ENCODE measurements around the gene APPBP2. TPM values are rescaled to one million over a fixed set of nuclear protein-coding genes. Genes with fewer than 3 reads are reported as not detected.
"Not testable (repeated sequence)": the region's sequence is repeated elsewhere in the genome, so short reads cannot be mapped to it uniquely, and the experiment has no call there.

APPBP2 gene
- total and polyA plus RNA-seq, 8 donors = 37.5 to 71.9 (median 61.9) TPM

DNA sequence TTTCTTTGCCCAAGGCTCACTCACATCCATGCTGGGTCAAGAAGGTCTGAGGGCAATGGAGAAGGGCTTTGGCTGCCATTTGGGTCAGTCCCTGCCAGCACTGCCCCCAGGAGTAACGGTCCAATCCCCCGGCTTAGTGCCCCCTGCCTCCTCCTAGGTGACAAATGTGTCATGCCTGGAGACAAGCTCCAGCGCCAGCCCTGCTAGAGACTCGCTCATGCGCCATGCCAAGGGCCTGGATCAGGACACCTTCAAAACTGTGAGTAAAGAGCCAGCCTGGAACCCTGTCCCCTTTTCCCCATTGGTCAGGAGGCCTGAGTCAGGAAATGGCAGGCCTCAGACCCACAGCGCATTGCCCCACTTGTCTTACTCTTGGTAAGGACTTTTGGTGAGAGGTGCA is 100.4 kb downstream of the APPBP2 start:
- TF ChIP-seq, protein P1, sequence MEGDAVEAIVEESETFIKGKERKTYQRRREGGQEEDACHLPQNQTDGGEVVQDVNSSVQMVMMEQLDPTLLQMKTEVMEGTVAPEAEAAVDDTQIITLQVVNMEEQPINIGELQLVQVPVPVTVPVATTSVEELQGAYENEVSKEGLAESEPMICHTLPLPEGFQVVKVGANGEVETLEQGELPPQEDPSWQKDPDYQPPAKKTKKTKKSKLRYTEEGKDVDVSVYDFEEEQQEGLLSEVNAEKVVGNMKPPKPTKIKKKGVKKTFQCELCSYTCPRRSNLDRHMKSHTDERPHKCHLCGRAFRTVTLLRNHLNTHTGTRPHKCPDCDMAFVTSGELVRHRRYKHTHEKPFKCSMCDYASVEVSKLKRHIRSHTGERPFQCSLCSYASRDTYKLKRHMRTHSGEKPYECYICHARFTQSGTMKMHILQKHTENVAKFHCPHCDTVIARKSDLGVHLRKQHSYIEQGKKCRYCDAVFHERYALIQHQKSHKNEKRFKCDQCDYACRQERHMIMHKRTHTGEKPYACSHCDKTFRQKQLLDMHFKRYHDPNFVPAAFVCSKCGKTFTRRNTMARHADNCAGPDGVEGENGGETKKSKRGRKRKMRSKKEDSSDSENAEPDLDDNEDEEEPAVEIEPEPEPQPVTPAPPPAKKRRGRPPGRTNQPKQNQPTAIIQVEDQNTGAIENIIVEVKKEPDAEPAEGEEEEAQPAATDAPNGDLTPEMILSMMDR (IDR thresholded peaks at IDR 0.05) = no peak
- Histone ChIP-seq H3K9me3 (no peaks in the 10 kb centered on the region), H3K4me3 (no peak overlapping the region), H3K27me3 (no peaks in the 10 kb centered on the region), H3K27ac (no peak overlapping the region), H3K4me1 (peaks cover 0 to 13% of the 10 kb centered on the region in 2 donors), H3K36me3 (no peaks in the 10 kb centered on the region)
- DNase-seq = no peak
- intact Hi-C loops (cut with DNase I) = no loop called here
- ATAC-seq = no peak

DNA sequence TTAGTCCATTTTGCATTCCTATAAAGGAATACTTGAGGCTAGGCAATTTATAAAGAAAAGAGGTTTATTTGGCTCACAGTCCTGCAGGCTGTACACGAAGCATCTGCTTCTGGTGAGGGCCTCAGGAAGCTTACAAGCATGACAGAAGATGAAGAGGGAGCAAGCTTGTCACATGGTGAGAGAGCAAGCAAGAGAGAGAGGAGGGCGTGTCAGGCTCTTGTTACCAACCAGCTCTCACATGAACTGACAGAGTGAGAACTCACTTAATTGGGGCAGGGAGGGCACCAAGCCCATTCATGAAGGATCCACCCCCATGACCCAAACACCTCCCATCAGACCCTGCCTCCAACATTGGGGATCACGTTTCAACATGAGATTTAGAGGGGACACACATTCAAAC is 102.2 kb downstream of the APPBP2 start:
- H3K27ac ChIP-seq = no peak overlapping the region
- H3K27me3 ChIP-seq = no peaks in the 10 kb centered on the region
- ATAC-seq = no peak
- no peaks in the 10 kb centered on the region for H3K9me3 ChIP-seq
- no peak overlapping the region for H3K4me3 ChIP-seq
- peaks cover 0 to 14% of the 10 kb centered on the region in 2 donors for H3K4me1 ChIP-seq
- TF ChIP-seq, protein P1 (IDR thresholded peaks at IDR 0.05) = no peak
- DNase-seq = no peak
- H3K36me3 ChIP-seq = no peaks in the 10 kb centered on the region
- intact Hi-C loops (cut with DNase I) = no loop called here

DNA sequence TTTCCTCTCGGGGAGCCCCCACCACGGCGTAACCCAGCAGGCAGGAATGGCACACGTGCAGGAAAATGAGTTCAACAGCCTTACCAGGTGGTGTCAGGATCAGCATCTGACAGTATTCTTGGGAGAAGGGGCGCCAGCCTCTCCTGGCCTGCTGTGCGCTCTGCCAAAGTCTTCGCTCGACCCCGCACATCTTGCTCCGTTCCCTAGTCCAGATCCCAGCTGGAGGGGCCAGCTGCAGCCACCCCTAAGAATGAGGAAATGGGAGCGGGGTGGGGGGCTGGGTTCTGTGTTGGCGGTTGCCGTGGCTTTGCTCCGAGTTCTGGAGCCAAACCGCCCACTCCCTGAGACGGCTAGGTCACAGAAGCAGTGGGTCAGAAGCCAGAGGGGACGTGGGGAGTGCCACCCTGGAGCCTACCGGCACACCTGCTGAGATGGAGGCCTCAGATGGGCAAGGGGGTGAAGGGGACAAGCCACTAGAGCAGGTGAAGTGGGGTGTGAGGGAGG is 103.8 kb downstream of the APPBP2 start, which contains the start of gene CHCT1:
Gene CHCT1 (plus strand): TSS at position 328 of the 504 bp plus-strand sequence. CDS start 104 bp downstream, at position 432.
- intact Hi-C loops (cut with DNase I) = no loop called here
- DNase-seq (peak in 1 of 4 donors; percentile 37), ATAC-seq (no peak)
- Histone ChIP-seq H3K27me3 (no peaks in the 10 kb centered on the region), H3K9me3 (no peaks in the 10 kb centered on the region), H3K36me3 (no peaks in the 10 kb centered on the region), H3K4me3 (peak within 1 kb of the TSS; percentile 45 to 52), H3K27ac (peak within 1 kb of the TSS in 1 of 2 donors; percentile 62), H3K4me1 (peaks cover 0 to 14% of the 10 kb centered on the region in 2 donors)
- TF ChIP-seq, protein P1 (IDR thresholded peaks at IDR 0.05) = no peak

DNA sequence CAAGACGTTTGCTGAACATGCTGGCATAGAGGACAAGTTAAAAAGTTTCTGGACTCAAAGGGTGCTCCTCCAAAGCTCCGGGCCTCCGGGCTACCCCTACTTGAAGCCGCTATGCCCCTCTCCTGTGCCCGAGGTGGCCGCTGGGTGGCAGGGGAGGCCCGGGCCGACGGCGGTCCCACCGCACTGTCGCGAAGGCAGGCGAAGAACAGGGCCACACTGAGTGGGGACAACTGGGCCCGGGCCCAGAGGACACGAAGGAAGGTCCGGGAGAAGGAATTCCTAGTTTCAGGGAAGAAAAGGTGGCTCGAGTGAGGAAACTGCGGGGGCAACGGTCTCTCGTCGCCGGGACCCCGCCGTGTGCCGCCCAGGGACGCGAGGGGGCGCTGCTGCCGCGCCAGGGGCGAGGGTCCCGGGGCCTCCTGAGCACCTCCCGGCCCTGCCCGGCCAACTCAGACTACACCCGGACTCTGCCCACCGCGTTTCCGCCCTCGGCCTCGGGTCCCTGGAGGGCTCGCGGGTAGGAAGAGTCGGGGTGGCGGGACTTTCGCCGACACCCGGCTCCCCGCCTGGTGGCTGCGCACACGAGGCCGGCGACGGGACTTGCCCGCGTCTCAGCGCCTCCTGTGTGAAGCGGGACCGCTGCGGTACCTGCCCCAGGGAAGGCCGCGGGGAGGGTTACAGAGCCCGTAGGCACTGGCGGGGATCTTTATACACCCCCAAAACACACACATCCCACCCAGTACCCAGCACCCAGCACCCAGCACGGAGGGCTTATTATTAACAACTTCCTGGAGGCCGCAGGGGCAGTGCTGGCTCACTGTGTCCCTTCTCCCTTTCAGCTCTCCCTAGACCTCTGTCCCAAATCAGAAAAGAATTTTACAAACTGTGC is 104.5 kb downstream of the APPBP2 start:
- Histone ChIP-seq H3K27ac (peak overlapping the region in 1 of 2 donors; percentile 62), H3K27me3 (no peaks in the 10 kb centered on the region), H3K36me3 (no peaks in the 10 kb centered on the region), H3K4me3 (peak overlapping the region; percentile 45 to 52), H3K4me1 (peaks cover 0 to 14% of the 10 kb centered on the region in 2 donors), H3K9me3 (no peaks in the 10 kb centered on the region)
- TF ChIP-seq, protein P1 (IDR thresholded peaks at IDR 0.05) = peak; percentile 90 to 98
- intact Hi-C loops (cut with DNase I) = no loop called here
- ATAC-seq = peak; percentile 98
- peak; percentile 63 to 95 (median 69) for DNase-seq

DNA sequence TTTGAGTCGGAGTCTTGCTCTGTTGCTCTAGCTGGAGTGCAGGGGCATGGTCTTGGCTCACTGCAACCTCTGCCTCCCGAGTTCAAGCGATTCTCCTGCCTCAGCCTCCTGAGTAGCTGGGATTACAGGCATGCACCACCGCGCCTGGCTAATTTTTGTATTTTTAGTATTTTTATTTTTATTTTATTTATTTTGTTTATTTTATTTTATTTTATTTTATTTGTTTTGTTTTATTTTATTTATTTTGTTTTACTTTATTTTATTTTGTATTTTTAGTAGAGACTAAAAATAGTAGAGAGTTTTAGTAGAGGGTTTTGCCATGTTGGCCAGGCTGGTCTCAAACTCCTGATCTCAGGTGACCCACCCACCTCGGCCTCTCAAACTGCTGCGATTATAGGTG is 106.2 kb downstream of the APPBP2 start:
- intact Hi-C loops (cut with DNase I); ATAC-seq; DNase-seq; H3K36me3 ChIP-seq; H3K4me3 ChIP-seq; H3K9me3 ChIP-seq; H3K27me3 ChIP-seq; H3K27ac ChIP-seq: not testable (repeated sequence)
- H3K4me1 ChIP-seq = peaks cover 0 to 14% of the 10 kb centered on the region in 2 donors

DNA sequence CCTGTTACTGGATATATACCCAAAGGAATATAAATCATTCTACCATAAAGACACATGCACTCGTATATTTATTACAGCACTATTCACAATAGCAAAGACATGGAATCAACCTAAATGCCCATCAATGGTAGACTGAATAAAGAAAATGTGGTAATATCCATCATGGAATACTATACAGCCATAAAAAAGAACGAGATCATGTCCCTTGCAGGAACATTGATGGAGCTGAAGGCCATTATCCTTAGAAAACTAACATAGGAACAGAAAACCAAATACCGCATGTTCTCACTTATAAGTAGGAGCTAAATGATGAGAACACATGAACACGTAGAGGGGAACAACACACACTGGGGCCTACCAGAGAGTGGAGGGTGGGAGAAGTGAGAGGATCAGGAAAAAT is 107.0 kb downstream of the APPBP2 start:
- intact Hi-C loops (cut with DNase I); H3K27ac ChIP-seq; H3K4me3 ChIP-seq: not testable (repeated sequence)

More for the DNA sequence above, 107.0 kb downstream of the APPBP2 start:
- not testable (repeated sequence) for DNase-seq, ATAC-seq, H3K36me3 ChIP-seq, H3K27me3 ChIP-seq, H3K9me3 ChIP-seq
- H3K4me1 ChIP-seq = peaks cover 0 to 14% of the 10 kb centered on the region in 2 donors
